H1 (cell line): Measurements from ENCODE around the gene GP9. TPM values are rescaled to one million over a fixed set of nuclear protein-coding genes. Genes with fewer than 3 reads are reported as not detected.

Source experiments
- CTCF ChIA-PET: fragments of 300-600 bp; sonication (Branson Sonifier 250); formaldehyde crosslinking; loops from one replicate; lab custom pipeline; 2021; ENCODE audit not compliant: partially characterized antibody; lab: Charles Lee
- POLR2A ChIA-PET: fragments of 300-600 bp; sonication (Branson Sonifier 250); formaldehyde crosslinking; loops from one replicate; lab custom pipeline; 2021; ENCODE audit warnings: inconsistent platforms; ENCODE audit not compliant: partially characterized antibody; lab: Charles Lee
- DNase-seq, 2 experiments: peaks; one replicate each; pipeline versions ENCODE4 v3.0.0 to v3.0.0-alpha.2; 2010 to 2022; ENCODE audit warnings: low spot score in 2 of 2, low read depth in 1 of 2, mixed read lengths in 1 of 2
- FAIRE-seq: peaks from 2 replicates; lab custom pipeline; 2011; peaks lifted over from hg19 to GRCh38; lab: Jason Lieb, UNC
- H2AFZ ChIP-seq: 2 replicates; pipeline ENCODE4 v1.8.1; 2012; ENCODE audit warnings: low read length, inconsistent platforms
- H2AK5ac ChIP-seq: 2 replicates; pipeline ENCODE4 v1.6.1; 2013; ENCODE audit warnings: low read depth, low read length
- H2BK120ac ChIP-seq: replicated peaks from 2 replicates; pipeline ENCODE3; 2013; ENCODE audit warnings: low read depth, low read length, inconsistent platforms
- H2BK12ac ChIP-seq: 2 replicates; pipeline ENCODE4 v1.6.1; 2013; ENCODE audit warnings: low read depth, low read length
- H2BK15ac ChIP-seq: 2 replicates; pipeline ENCODE4 v1.6.1; 2013; ENCODE audit warnings: low read length
- H2BK20ac ChIP-seq: 2 replicates; pipeline ENCODE4 v1.6.1; 2013; ENCODE audit warnings: low read length
- H2BK5ac ChIP-seq: 2 replicates; pipeline ENCODE4 v1.6.1; 2013; ENCODE audit warnings: low read depth, low read length
- H3K14ac ChIP-seq: 2 replicates; pipeline ENCODE4 v1.6.1; 2013; ENCODE audit warnings: inconsistent platforms; ENCODE audit not compliant: insufficient read length
- H3K18ac ChIP-seq: 2 replicates; pipeline ENCODE4 v1.6.1; 2013; ENCODE audit warnings: low read length; ENCODE audit errors: extremely low read depth
- H3K23ac ChIP-seq: 2 replicates; pipeline ENCODE4 v1.6.1; 2013; ENCODE audit warnings: inconsistent platforms; ENCODE audit not compliant: insufficient read length
- H3K23me2 ChIP-seq: 2 replicates; pipeline ENCODE4 v1.6.1; 2013; ENCODE audit warnings: low read depth, low read length
- H3K27ac ChIP-seq: 2 replicates; pipeline ENCODE4 v1.6.1; 2011; ENCODE audit warnings: low read depth, low read length, inconsistent platforms
- H3K27me3 ChIP-seq, 4 experiments: replicated peaks in 1 of 4; 1 replicate in 1 of 4; 2 replicates in 3 of 4; pipeline versions ENCODE4 v1.6.1 to v1.8.1; 2011 to 2013; ENCODE audit warnings: low read length in 3 of 4, mild to moderate bottlenecking in 3 of 4, inconsistent platforms in 2 of 4, mixed read lengths in 2 of 4, moderate library complexity in 1 of 4; ENCODE audit not compliant: control insufficient read depth in 3 of 4, insufficient read depth in 3 of 4; ENCODE audit errors: extremely low read depth in 1 of 4
- H3K36me3 ChIP-seq, 4 experiments: 2 replicates each; pipeline versions ENCODE4 v1.6.1 to v1.8.1; 2011 to 2013; ENCODE audit warnings: mild to moderate bottlenecking in 4 of 4, low read length in 3 of 4, moderate library complexity in 2 of 4, control low read depth in 1 of 4, inconsistent platforms in 1 of 4; ENCODE audit not compliant: insufficient read depth in 4 of 4, control insufficient read depth in 2 of 4
- H3K4ac ChIP-seq: replicated peaks from 2 replicates; pipeline ENCODE3; 2013; ENCODE audit warnings: low read length, low read depth, mixed read lengths, inconsistent platforms; ENCODE audit not compliant: insufficient read length
- H3K4me1 ChIP-seq, 4 experiments: replicated peaks in 1 of 4; 1 replicate in 1 of 4; 2 replicates in 3 of 4; pipeline versions ENCODE4 v1.6.1 to v1.8.1; 2011 to 2013; ENCODE audit warnings: low read length in 3 of 4, inconsistent platforms in 2 of 4, mixed read lengths in 1 of 4; ENCODE audit not compliant: insufficient read depth in 4 of 4, control insufficient read depth in 3 of 4
- H3K4me2 ChIP-seq, 2 experiments: 2 replicates each; pipeline versions ENCODE4 v1.6.1 to v1.8.1; 2011 to 2013; ENCODE audit warnings: low read depth in 2 of 2, low read length in 2 of 2, control low read depth in 1 of 2, inconsistent platforms in 1 of 2, mild to moderate bottlenecking in 1 of 2; ENCODE audit not compliant: insufficient read depth in 1 of 2
- H3K4me3 ChIP-seq, 4 experiments: fragments of 200-600, 300-600 bp in 1 of 4; sonication (generic), shearing (Covaris generic), sonication (Bioruptor Twin) in 1 of 4; 2 replicates each; pipeline versions ENCODE4 v1.5.1 to v1.8.1; 2011 to 2016; ENCODE audit warnings: low read length in 4 of 4, low read depth in 3 of 4, control low read depth in 2 of 4, inconsistent platforms in 2 of 4, mild to moderate bottlenecking in 2 of 4, mixed read lengths in 1 of 4, moderate library complexity in 1 of 4; ENCODE audit not compliant: insufficient read depth in 2 of 4; ENCODE audit errors: extremely low read depth in 1 of 4
- H3K56ac ChIP-seq: replicated peaks from 2 replicates; pipeline ENCODE3; 2013; ENCODE audit warnings: low read depth, mild to moderate bottlenecking, mixed read lengths, low read length, inconsistent platforms; ENCODE audit not compliant: insufficient read length
- H3K79me1 ChIP-seq: 2 replicates; pipeline ENCODE4 v1.6.1; 2013; ENCODE audit warnings: low read depth, low read length, control low read depth
- H3K79me2 ChIP-seq, 2 experiments: 2 replicates each; pipeline versions ENCODE4 v1.6.1 to v1.8.1; 2012 to 2013; ENCODE audit warnings: low read length in 2 of 2, mild to moderate bottlenecking in 2 of 2, inconsistent platforms in 1 of 2; ENCODE audit not compliant: insufficient read depth in 2 of 2, control insufficient read depth in 1 of 2
- H3K9ac ChIP-seq, 4 experiments: replicated peaks in 1 of 4; 1 replicate in 1 of 4; 2 replicates in 3 of 4; pipeline versions ENCODE4 v1.6.1 to v1.8.1; 2011 to 2013; ENCODE audit warnings: low read depth in 3 of 4, low read length in 3 of 4, control low read depth in 2 of 4, mild to moderate bottlenecking in 2 of 4, moderate library complexity in 2 of 4, inconsistent platforms in 1 of 4; ENCODE audit errors: extremely low read depth in 1 of 4
- H3K9me3 ChIP-seq, 2 experiments: 2 replicates each; pipeline versions ENCODE4 v1.6.1 to v1.8.1; 2012 to 2013; ENCODE audit warnings: mild to moderate bottlenecking in 2 of 2, moderate library complexity in 2 of 2, control low read depth in 1 of 2, inconsistent platforms in 1 of 2, low read depth in 1 of 2, low read length in 1 of 2, mixed read lengths in 1 of 2; ENCODE audit not compliant: insufficient read depth in 2 of 2
- H4K20me1 ChIP-seq, 2 experiments: replicated peaks in 1 of 2; 2 replicates each; pipeline versions ENCODE3 to v1.8.1; 2011 to 2013; ENCODE audit warnings: inconsistent platforms in 2 of 2, low read length in 2 of 2, mild to moderate bottlenecking in 1 of 2; ENCODE audit not compliant: insufficient read depth in 2 of 2, control insufficient read depth in 1 of 2
- H4K5ac ChIP-seq: 2 replicates; pipeline ENCODE4 v1.6.1; 2013; ENCODE audit warnings: low read length, low read depth, mixed read lengths, inconsistent platforms; ENCODE audit not compliant: insufficient read length
- H4K8ac ChIP-seq: 2 replicates; pipeline ENCODE4 v1.8.0; 2013; ENCODE audit warnings: mild to moderate bottlenecking, moderate library complexity, low read length, inconsistent platforms; ENCODE audit not compliant: insufficient read depth; ENCODE audit errors: extremely low read depth
- H4K91ac ChIP-seq: replicated peaks from 2 replicates; pipeline ENCODE3; 2013; ENCODE audit warnings: low read length, mixed read lengths, inconsistent platforms; ENCODE audit not compliant: insufficient read length
- HDAC6 ChIP-seq: IDR thresholded peaks from one replicate; pipeline ENCODE4 v1.7.1; 2012; ENCODE audit warnings: low read depth, mild to moderate bottlenecking, inconsistent platforms, low read length, moderate library complexity
- MAFK ChIP-seq: IDR thresholded peaks from 2 replicates; pipeline ENCODE4 v1.6.1; 2012; ENCODE audit warnings: low read depth, mild to moderate bottlenecking, improper control_type of control experiment, low read length
- PHF8 ChIP-seq: fragments of 200-600 bp; sonication (generic); conservative IDR thresholded peaks from 2 replicates; pipeline ENCODE4 v1.7.1; 2012; ENCODE audit warnings: low read depth, mild to moderate bottlenecking, inconsistent platforms, low read length, moderate library complexity
- SAP30 ChIP-seq: fragments of 300-600 bp; sonication (generic); IDR thresholded peaks from 2 replicates; pipeline ENCODE4 v1.7.1; 2012; ENCODE audit warnings: low read length, moderate library complexity, mild to moderate bottlenecking, inconsistent platforms; ENCODE audit not compliant: insufficient read depth, insufficient replicate concordance
- SIRT6 ChIP-seq: IDR thresholded peaks from one replicate; pipeline ENCODE4 v1.7.1; 2012; ENCODE audit warnings: low read length, inconsistent platforms
- SIX5 ChIP-seq: IDR thresholded peaks from 2 replicates; pipeline ENCODE4 v1.6.1; 2011; ENCODE audit warnings: mild to moderate bottlenecking, low read depth, low read length
- WGBS, 2 experiments: shearing (Covaris generic) in 1 of 2; methylation state at CpG; one replicate each; pipeline versions ENCODE4 v1.1.6 to v1.1.7; 2013 to 2015; ENCODE audit warnings: low lambda C conversion rate in 2 of 2, mixed read lengths in 2 of 2, inconsistent platforms in 1 of 2, low coverage in 1 of 2, missing lambda C conversion rate in 1 of 2; ENCODE audit not compliant: insufficient replicate concordance in 2 of 2, insufficient coverage in 1 of 2, insufficient read length in 1 of 2; ENCODE audit errors: extremely low coverage in 1 of 2, missing lambda C conversion rate in 1 of 2; 5-methylcytosine and 5-hydroxymethylcytosine counted together
- polyA plus RNA-seq, 7 experiments: library from polyadenylated mRNA; depleted of rRNA in 3 of 7; stranded (reverse) in 5 of 7; unstranded in 2 of 7; fragments of >200 nt in 5 of 7; fragments of 200-250 nt in 2 of 7; gene quantifications; 1 replicate in 5 of 7; 2 replicates in 1 of 7; 4 replicates in 1 of 7; pipeline versions ENCODE4 v1.2.1 to v1.2.3, GENCODE V29; 2011 to 2013; ENCODE audit warnings: missing spikeins in 2 of 7, mixed read lengths in 2 of 7
- total RNA-seq: library from RNA; stranded (reverse); fragmentation: NEBNext Ultra II Directional; extraction: Animal tissue kit (Norgen Biotek cat#: 25700); gene quantifications from 2 replicates; pipeline ENCODE4 v1.2.1, GENCODE V29; 2021
- TF ChIP-seq, protein P1 (sequence below), 3 experiments: IDR thresholded peaks; 1 replicate in 2 of 3; 2 replicates in 1 of 3; pipeline versions ENCODE4 v1.5.1 to v1.6.1; 2011; ENCODE audit warnings: low read length in 3 of 3, mild to moderate bottlenecking in 3 of 3, inconsistent platforms in 2 of 3, low read depth in 1 of 3, moderate library complexity in 1 of 3; ENCODE audit not compliant: insufficient read depth in 1 of 3; ENCODE audit errors: control extremely low read depth in 1 of 3
- TF ChIP-seq, protein P2 (sequence below): IDR thresholded peaks from 2 replicates; pipeline ENCODE4 v1.6.1; 2012; ENCODE audit warnings: low read length, inconsistent platforms

Gene GP9
- total and polyA plus RNA-seq, 2 of the 8 experiments (the other 6 are each of a cell fraction or from before 2014, with no cell fraction given) = not detected

DNA sequence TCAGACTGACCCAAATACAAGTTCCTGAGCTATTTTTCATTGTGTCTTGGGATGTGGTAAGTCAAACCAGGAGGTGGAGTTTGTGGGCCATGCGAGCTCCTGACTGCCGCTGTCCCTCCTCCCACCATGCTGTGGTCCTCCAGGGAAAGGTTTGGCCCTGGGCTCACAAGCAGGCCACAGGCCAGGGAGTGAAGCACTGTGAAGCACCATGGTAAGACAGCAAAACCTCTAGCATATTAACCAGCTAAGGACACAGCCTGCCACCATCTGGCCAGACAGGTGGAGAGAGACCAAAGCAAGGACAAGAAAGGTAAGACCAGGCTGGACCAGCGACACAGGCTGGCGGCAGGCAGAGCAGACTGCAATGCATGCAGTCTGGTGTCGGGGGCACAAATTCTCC is 45.7 kb downstream of the GP9 start:
- DNase-seq (no peak), FAIRE-seq (no peak)
- CTCF ChIA-PET = interaction anchor here (0.7 to 4.1 kb wide), 7 partner anchors 10 to 136 kb away, joined by 3 to 19 read pairs (median 4); no protein-coding TSS in a partner anchor
- Histone ChIP-seq H3K4ac (no peak overlapping the region), H4K5ac (no peak overlapping the region), H3K4me1 (no peaks in the 10 kb centered on the region), H4K91ac (no peak overlapping the region), H2BK20ac (no peak overlapping the region), H3K4me2 (no peak overlapping the region), H3K27ac (no peak overlapping the region), H3K27me3 (no peaks in the 10 kb centered on the region), H3K36me3 (no peaks in the 10 kb centered on the region), H3K79me2 (peaks cover 0 to 18% of the 10 kb centered on the region in 2 experiments; a peak in 1 of 4 replicates), H3K4me3 (no peak overlapping the region), H2AK5ac (no peak overlapping the region), H2BK12ac (no peak overlapping the region), H3K18ac (no peak overlapping the region), H3K23me2 (no peaks in the 10 kb centered on the region), H3K14ac (no peak overlapping the region), H2BK120ac (no peak overlapping the region), H3K9me3 (no peaks in the 10 kb centered on the region), H3K23ac (no peak overlapping the region), H2AFZ (no peak overlapping the region), H4K8ac (no peak overlapping the region), H3K56ac (no peak overlapping the region), H2BK15ac (no peak overlapping the region), H2BK5ac (no peak overlapping the region; the same call in 1 of the 2 replicates), H3K79me1 (peaks cover 5% of the 10 kb centered on the region), H4K20me1 (peaks cover 10 to 14% of the 10 kb centered on the region in 2 experiments), H3K9ac (no peak overlapping the region; a peak in 1 of 7 replicates)
- WGBS, 2 experiments = 84% methylated on average over 4 of the region's 5 CpGs; no CpG with 5 or more reads in 1 of the 2 experiments
- POLR2A ChIA-PET = interaction anchor here (0.9 to 2.2 kb wide), 4 partner anchors 10 to 56 kb away, joined by 4 to 8 read pairs (median 4); no protein-coding TSS in a partner anchor
- no peak for TF ChIP-seq PHF8
- no peak for TF ChIP-seq MAFK
- TF ChIP-seq SAP30 = no peak
- no peak for TF ChIP-seq SIX5
- TF ChIP-seq HDAC6 = no peak
- TF ChIP-seq SIRT6 = no peak
- TF ChIP-seq, protein P1, sequence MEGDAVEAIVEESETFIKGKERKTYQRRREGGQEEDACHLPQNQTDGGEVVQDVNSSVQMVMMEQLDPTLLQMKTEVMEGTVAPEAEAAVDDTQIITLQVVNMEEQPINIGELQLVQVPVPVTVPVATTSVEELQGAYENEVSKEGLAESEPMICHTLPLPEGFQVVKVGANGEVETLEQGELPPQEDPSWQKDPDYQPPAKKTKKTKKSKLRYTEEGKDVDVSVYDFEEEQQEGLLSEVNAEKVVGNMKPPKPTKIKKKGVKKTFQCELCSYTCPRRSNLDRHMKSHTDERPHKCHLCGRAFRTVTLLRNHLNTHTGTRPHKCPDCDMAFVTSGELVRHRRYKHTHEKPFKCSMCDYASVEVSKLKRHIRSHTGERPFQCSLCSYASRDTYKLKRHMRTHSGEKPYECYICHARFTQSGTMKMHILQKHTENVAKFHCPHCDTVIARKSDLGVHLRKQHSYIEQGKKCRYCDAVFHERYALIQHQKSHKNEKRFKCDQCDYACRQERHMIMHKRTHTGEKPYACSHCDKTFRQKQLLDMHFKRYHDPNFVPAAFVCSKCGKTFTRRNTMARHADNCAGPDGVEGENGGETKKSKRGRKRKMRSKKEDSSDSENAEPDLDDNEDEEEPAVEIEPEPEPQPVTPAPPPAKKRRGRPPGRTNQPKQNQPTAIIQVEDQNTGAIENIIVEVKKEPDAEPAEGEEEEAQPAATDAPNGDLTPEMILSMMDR (IDR thresholded peaks at IDR 0.05; ENCODE audit: control extremely low read depth in 1 of 3, insufficient read depth in 1 of 3, low read depth in 1 of 3, low read length in 3 of 3) = peak in 1 of 3 experiments; percentile 30; a peak in 1 of 4 replicates
- TF ChIP-seq, protein P2, sequence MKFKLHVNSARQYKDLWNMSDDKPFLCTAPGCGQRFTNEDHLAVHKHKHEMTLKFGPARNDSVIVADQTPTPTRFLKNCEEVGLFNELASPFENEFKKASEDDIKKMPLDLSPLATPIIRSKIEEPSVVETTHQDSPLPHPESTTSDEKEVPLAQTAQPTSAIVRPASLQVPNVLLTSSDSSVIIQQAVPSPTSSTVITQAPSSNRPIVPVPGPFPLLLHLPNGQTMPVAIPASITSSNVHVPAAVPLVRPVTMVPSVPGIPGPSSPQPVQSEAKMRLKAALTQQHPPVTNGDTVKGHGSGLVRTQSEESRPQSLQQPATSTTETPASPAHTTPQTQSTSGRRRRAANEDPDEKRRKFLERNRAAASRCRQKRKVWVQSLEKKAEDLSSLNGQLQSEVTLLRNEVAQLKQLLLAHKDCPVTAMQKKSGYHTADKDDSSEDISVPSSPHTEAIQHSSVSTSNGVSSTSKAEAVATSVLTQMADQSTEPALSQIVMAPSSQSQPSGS = no peak
